Endometrial microvascular endothelial cells (primary cell): ENCODE measurements around the gene DENND6A. TPM values are rescaled to one million over a fixed set of nuclear protein-coding genes. Genes with fewer than 3 reads are reported as not detected.

Source experiments
- in situ Hi-C: cut with HindIII; loops from 2 replicates; pipeline ENCODE4 v1.10.0; 2017; ENCODE audit warnings: low sequenced_read_pairs, low pct_unique_long_range_greater_than_20kb; ENCODE audit errors: inconsistent ontology term
- total RNA-seq: library from RNA; depleted of rRNA; stranded (reverse); fragments of >200 nt; gene quantifications from one replicate; pipeline ENCODE4 v1.2.3, GENCODE V29; 2015; ENCODE audit errors: inconsistent ontology term

DENND6A gene
- total RNA-seq, 1 donor from 2014 or later: 17.5 TPM

- in situ Hi-C loops: no loop called here
Observed at GRCh38 chr3:57594576-57594975, 98.3 kb downstream of the DENND6A start.

- in situ Hi-C loops: no loop called here
Observed at GRCh38 chr3:57594144-57594543, 98.7 kb downstream of the DENND6A start.

GRCh38 chr3:57592306-57592705 lies 100.6 kb downstream of the DENND6A start:
- in situ Hi-C loops: no loop called here

GRCh38 chr3:57587905-57588304 lies 105.0 kb downstream of the DENND6A start:
- in situ Hi-C loops: no loop called here

GRCh38 chr3:57586778-57587177 lies 106.1 kb downstream of the DENND6A start:
- in situ Hi-C loops: no loop called here

- in situ Hi-C loops: no loop called here
Observed at GRCh38 chr3:57583544-57583943, 109.3 kb downstream of the DENND6A start.

GRCh38 chr3:57582474-57583168 lies 110.3 kb downstream of the DENND6A start:
- in situ Hi-C loops: no loop called here

GRCh38 chr3:57577801-57578200 lies 115.1 kb downstream of the DENND6A start:
- in situ Hi-C loops: no loop called here

- in situ Hi-C loops: no loop called here
Observed at GRCh38 chr3:57575966-57576626, 116.8 kb downstream of the DENND6A start.

Other genes with a start within 250 kb of the DENND6A start
- 0.19 TPM for gene DNAH12, start 148.7 kb downstream of the DENND6A start, total RNA-seq
- gene PDE12, start 136.8 kb downstream of the DENND6A start, total RNA-seq: 37.1 TPM
- gene ARF4, start 95.7 kb downstream of the DENND6A start, total RNA-seq: 248 TPM
- 47.3 TPM for gene SLMAP, start 63.2 kb upstream of the DENND6A start, total RNA-seq